Keratinocyte (primary cell): ENCODE data around the gene RACGAP1. TPM values are rescaled to one million over a fixed set of nuclear protein-coding genes. Genes with fewer than 3 reads are reported as not detected.

Experiments used
- DNase-seq: peaks from one replicate; pipeline ENCODE4 v3.0.0-alpha.2; 2011; ENCODE audit warnings: low read depth, missing footprints, low spot score
- FAIRE-seq: peaks from 2 replicates; lab custom pipeline; 2011; peaks lifted over from hg19 to GRCh38; lab: Jason Lieb, UNC
- H2AFZ ChIP-seq: 2 replicates; pipeline ENCODE4 v1.6.0; 2012; ENCODE audit warnings: low read length, control low read depth, inconsistent platforms; ENCODE audit not compliant: control insufficient read depth
- H3K27ac ChIP-seq: 2 replicates; pipeline ENCODE4 v1.5.1; 2011; ENCODE audit warnings: low read length; ENCODE audit not compliant: control insufficient read depth, insufficient read depth
- H3K27me3 ChIP-seq: 3 replicates; pipeline ENCODE4 v1.6.0; 2011; ENCODE audit warnings: low read length; ENCODE audit not compliant: control insufficient read depth, insufficient read depth; ENCODE audit errors: extremely low read depth
- H3K36me3 ChIP-seq, 2 experiments: 2 replicates in 1 of 2; 3 replicates in 1 of 2; pipeline ENCODE4 v1.5.1; 2011; ENCODE audit warnings: low read length in 2 of 2, mild to moderate bottlenecking in 1 of 2; ENCODE audit not compliant: control insufficient read depth in 2 of 2, insufficient read depth in 2 of 2; ENCODE audit errors: extremely low read depth in 1 of 2
- H3K4me1 ChIP-seq: 3 replicates; pipeline ENCODE4 v1.5.1; 2011; ENCODE audit warnings: low read length; ENCODE audit not compliant: control insufficient read depth, insufficient read depth; ENCODE audit errors: extremely low read depth
- H3K4me2 ChIP-seq: 3 replicates; pipeline ENCODE4 v1.6.0; 2011; ENCODE audit warnings: low read depth, low read length; ENCODE audit not compliant: control insufficient read depth, insufficient read depth; ENCODE audit errors: extremely low read depth
- H3K4me3 ChIP-seq, 3 experiments: fragments of 200-600 bp in 1 of 3; sonication (generic) in 1 of 3; 2 replicates in 2 of 3; 3 replicates in 1 of 3; pipeline ENCODE4 v1.5.1; 2011 to 2016; ENCODE audit warnings: low read length in 3 of 3, mild to moderate bottlenecking in 3 of 3, control low read depth in 2 of 3, inconsistent platforms in 1 of 3, low read depth in 1 of 3, mixed read lengths in 1 of 3, mixed run types in 1 of 3, moderate library complexity in 1 of 3; ENCODE audit not compliant: control insufficient read depth in 2 of 3, insufficient read depth in 2 of 3; ENCODE audit errors: extremely low read depth in 1 of 3
- H3K79me2 ChIP-seq: 2 replicates; pipeline ENCODE4 v1.6.0; 2012; ENCODE audit warnings: low read length; ENCODE audit not compliant: control insufficient read depth, insufficient read depth
- H3K9ac ChIP-seq: 3 replicates; pipeline ENCODE4 v1.6.0; 2011; ENCODE audit warnings: low read length; ENCODE audit not compliant: control insufficient read depth, insufficient read depth; ENCODE audit errors: extremely low read depth
- H3K9me1 ChIP-seq: 3 replicates; pipeline ENCODE4 v1.6.0; 2011; ENCODE audit warnings: low read length; ENCODE audit not compliant: control insufficient read depth, insufficient read depth; ENCODE audit errors: extremely low read depth
- H3K9me3 ChIP-seq: 2 replicates; pipeline ENCODE4 v1.5.1; 2012; ENCODE audit warnings: low read depth, low read length; ENCODE audit not compliant: control insufficient read depth
- H4K20me1 ChIP-seq: 3 replicates; pipeline ENCODE4 v1.6.0; 2011; ENCODE audit warnings: low read length; ENCODE audit not compliant: control insufficient read depth, insufficient read depth; ENCODE audit errors: extremely low read depth
- EZH2 ChIP-seq: IDR thresholded peaks from one replicate; pipeline ENCODE4 v1.6.1; 2012; ENCODE audit warnings: inconsistent platforms, mild to moderate bottlenecking, low read length, moderate library complexity
- dilution Hi-C: fragments of 300-500 bp; cut with MboI; formaldehyde crosslinking; loops from one replicate; pipeline ENCODE4 v1.7.0; 2020; ENCODE audit warnings: low sequenced_read_pairs; ENCODE audit not compliant: extremely low pct_ligation_motif_present
- polyA plus RNA-seq, 5 experiments: library from polyadenylated mRNA; depleted of rRNA in 3 of 5; stranded (reverse) in 3 of 5; stranded (forward) in 1 of 5; unstranded in 1 of 5; fragments of >200 nt; gene quantifications; 1 replicate in 1 of 5; 2 replicates in 3 of 5; 3 replicates in 1 of 5; pipeline versions ENCODE4 v1.2.1 to v1.2.3, GENCODE V29; 2011 to 2012; ENCODE audit warnings: missing spikeins in 2 of 5, low read depth in 1 of 5, low replicate concordance in 1 of 5
- TF ChIP-seq, protein P1 (sequence below), 3 experiments: IDR thresholded peaks in 1 of 3; conservative IDR thresholded peaks in 1 of 3; optimal IDR thresholded peaks in 1 of 3; 2 replicates in 2 of 3; 3 replicates in 1 of 3; pipeline versions ENCODE3 to v1.5.1; 2011; ENCODE audit warnings: low read length in 3 of 3, mild to moderate bottlenecking in 3 of 3, moderate library complexity in 2 of 3, control low read depth in 1 of 3, inconsistent platforms in 1 of 3; ENCODE audit not compliant: insufficient read depth in 2 of 3; ENCODE audit errors: extremely low read depth in 1 of 3

Gene RACGAP1
- polyA plus RNA-seq, 1 donor (not counting 4 experiments of a cell fraction or from before 2014, with no cell fraction given) = 57.1 TPM

DNA sequence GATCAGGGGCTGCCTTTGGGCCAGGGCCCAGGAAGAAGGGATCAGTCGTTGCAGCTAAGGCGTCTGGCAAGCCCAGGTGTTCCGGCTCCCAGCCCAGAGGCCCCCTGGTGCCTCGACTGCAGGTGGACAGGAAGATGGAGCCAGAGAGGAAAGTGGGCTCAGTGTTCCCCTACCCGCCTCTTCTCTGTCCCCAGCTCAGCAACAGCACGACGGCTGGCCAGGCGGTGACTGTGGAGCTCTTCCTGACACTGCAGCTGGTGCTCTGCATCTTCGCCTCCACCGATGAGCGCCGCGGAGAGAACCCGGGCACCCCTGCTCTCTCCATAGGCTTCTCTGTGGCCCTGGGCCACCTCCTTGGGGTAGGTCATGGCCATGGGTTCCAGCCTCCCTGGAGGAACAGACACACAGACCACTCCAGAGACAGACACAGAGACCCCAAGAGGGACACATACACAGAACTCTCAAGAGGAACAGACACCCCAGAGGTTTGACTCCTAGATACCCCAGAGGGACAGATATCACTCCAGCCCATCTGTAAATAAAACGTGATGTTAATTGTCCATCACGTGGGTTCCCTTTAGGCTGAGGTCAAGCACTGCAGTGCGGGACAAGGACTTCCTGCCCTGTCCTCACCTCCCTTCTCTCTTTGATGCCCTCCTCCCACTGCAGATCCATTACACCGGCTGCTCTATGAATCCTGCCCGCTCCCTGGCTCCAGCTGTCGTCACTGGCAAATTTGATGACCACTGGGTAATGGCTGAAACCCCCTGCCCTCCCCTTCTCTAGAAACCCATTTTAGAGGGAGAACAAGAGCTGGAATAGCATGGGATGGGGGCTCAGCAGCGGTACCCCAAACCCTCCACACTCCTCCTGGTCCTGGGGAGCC is 71.1 kb downstream of the RACGAP1 start:
- Histone ChIP-seq H3K27ac (no peak overlapping the region), H3K36me3 (no peaks in the 10 kb centered on the region), H3K27me3 (peaks cover 69% of the 10 kb centered on the region), H3K79me2 (no peaks in the 10 kb centered on the region), H3K4me1 (no peaks in the 10 kb centered on the region), H3K9ac (no peak overlapping the region), H3K4me3 (no peak overlapping the region), H4K20me1 (no peaks in the 10 kb centered on the region), H3K9me1 (no peaks in the 10 kb centered on the region), H3K9me3 (no peaks in the 10 kb centered on the region), H3K4me2 (no peak overlapping the region), H2AFZ (no peak overlapping the region)
- dilution Hi-C loops = no loop called here
- FAIRE-seq = no peak
- TF ChIP-seq, protein P1, sequence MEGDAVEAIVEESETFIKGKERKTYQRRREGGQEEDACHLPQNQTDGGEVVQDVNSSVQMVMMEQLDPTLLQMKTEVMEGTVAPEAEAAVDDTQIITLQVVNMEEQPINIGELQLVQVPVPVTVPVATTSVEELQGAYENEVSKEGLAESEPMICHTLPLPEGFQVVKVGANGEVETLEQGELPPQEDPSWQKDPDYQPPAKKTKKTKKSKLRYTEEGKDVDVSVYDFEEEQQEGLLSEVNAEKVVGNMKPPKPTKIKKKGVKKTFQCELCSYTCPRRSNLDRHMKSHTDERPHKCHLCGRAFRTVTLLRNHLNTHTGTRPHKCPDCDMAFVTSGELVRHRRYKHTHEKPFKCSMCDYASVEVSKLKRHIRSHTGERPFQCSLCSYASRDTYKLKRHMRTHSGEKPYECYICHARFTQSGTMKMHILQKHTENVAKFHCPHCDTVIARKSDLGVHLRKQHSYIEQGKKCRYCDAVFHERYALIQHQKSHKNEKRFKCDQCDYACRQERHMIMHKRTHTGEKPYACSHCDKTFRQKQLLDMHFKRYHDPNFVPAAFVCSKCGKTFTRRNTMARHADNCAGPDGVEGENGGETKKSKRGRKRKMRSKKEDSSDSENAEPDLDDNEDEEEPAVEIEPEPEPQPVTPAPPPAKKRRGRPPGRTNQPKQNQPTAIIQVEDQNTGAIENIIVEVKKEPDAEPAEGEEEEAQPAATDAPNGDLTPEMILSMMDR (optimal IDR thresholded peaks at IDR 0.05 in 1 of 3, IDR thresholded peaks at IDR 0.05 in 1 of 3, conservative IDR thresholded peaks at IDR 0.05 in 1 of 3; ENCODE audit: extremely low read depth in 1 of 3, insufficient read depth in 2 of 3, low read length in 3 of 3) = no peak
- no peak for TF ChIP-seq EZH2
- DNase-seq = no peak

DNA sequence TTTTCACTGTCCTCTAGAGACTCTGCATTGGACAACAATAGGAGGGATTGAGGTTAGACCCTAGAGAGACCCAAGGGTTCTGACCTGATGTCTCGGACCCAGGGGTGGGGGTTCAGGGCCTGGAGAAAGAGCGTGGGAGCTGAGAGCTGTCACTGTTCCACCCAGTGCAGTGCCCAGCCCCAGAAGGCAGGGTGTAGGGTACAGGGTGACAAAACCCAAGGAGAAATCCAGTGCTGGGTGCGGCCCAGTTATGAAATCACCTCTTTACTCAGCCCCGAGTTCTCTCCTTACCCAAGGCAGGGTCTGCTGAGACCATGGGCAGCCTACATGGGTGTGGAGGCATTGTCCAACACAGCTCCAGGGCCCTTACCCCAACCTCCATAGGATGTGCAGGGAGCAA is 72.1 kb downstream of the RACGAP1 start:
- no peak for FAIRE-seq
- Histone ChIP-seq H3K79me2 (no peaks in the 10 kb centered on the region), H3K27ac (no peak overlapping the region), H3K27me3 (peaks cover 60% of the 10 kb centered on the region), H3K36me3 (no peaks in the 10 kb centered on the region), H3K9me3 (no peaks in the 10 kb centered on the region), H4K20me1 (no peaks in the 10 kb centered on the region), H3K4me2 (no peak overlapping the region), H2AFZ (no peak overlapping the region), H3K4me1 (no peaks in the 10 kb centered on the region), H3K9me1 (no peaks in the 10 kb centered on the region), H3K4me3 (no peak overlapping the region), H3K9ac (no peak overlapping the region)
- no peak for DNase-seq
- no peak for TF ChIP-seq EZH2
- TF ChIP-seq, protein P1 (optimal IDR thresholded peaks at IDR 0.05 in 1 of 3, IDR thresholded peaks at IDR 0.05 in 1 of 3, conservative IDR thresholded peaks at IDR 0.05 in 1 of 3; ENCODE audit: extremely low read depth in 1 of 3, insufficient read depth in 2 of 3, low read length in 3 of 3) = no peak
- dilution Hi-C loops = no loop called here
